GM10248 (cell line): ENCODE data around the gene IL1RAP.

Experiments used
- CTCF ChIA-PET: fragments of 300-600 bp; sonication (Branson Sonifier 250); formaldehyde crosslinking; extraction: SDS; loops from one replicate; lab custom pipeline; 2021; ENCODE audit warnings: antibody characterized with exemption; lab: Yijun Ruan, JAX
- POLR2A ChIA-PET: fragments of 350-650 bp; sonication (Branson Sonifier 250); formaldehyde crosslinking; extraction: SDS; loops from one replicate; lab custom pipeline; 2020; ENCODE audit warnings: antibody characterized with exemption; lab: Yijun Ruan, JAX
- DNase-seq: peaks from one replicate; pipeline ENCODE4 v3.0.0; 2012; ENCODE audit errors: extremely low spot score
- TF ChIP-seq, protein P1 (sequence below): IDR thresholded peaks from 2 replicates; pipeline ENCODE4 v1.5.1; 2012; ENCODE audit warnings: mild to moderate bottlenecking, low read depth; ENCODE audit errors: extremely low read depth, missing control alignments, control extremely low read depth

Gene IL1RAP

DNA sequence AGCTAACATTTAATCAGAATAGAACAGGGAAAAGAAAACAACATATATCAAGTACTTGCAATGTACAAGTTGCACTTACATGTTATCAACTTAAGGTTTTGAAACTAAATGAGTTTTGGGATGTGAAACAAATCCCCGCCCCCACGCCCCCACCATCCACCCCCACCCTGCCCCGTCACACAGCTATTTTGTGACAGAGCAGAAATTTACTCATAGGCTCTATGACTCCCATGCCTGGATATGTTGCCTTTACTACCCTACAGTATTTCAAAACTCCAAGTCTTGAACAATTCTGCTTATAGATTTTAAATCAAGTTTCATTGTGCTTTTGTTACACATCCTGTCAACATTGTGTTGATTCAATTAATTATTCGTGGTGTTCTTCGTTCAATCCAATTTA, 18.1 kb upstream of the IL1RAP start:
- ChIA-PET POLR2A (no interaction called here), CTCF (interaction anchor here (1.6 kb wide), 1 partner anchor 36 kb away, joined by 5 read pairs; no protein-coding TSS in a partner anchor)
- TF ChIP-seq, protein P1, sequence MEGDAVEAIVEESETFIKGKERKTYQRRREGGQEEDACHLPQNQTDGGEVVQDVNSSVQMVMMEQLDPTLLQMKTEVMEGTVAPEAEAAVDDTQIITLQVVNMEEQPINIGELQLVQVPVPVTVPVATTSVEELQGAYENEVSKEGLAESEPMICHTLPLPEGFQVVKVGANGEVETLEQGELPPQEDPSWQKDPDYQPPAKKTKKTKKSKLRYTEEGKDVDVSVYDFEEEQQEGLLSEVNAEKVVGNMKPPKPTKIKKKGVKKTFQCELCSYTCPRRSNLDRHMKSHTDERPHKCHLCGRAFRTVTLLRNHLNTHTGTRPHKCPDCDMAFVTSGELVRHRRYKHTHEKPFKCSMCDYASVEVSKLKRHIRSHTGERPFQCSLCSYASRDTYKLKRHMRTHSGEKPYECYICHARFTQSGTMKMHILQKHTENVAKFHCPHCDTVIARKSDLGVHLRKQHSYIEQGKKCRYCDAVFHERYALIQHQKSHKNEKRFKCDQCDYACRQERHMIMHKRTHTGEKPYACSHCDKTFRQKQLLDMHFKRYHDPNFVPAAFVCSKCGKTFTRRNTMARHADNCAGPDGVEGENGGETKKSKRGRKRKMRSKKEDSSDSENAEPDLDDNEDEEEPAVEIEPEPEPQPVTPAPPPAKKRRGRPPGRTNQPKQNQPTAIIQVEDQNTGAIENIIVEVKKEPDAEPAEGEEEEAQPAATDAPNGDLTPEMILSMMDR: no peak
- no peak for DNase-seq

DNA sequence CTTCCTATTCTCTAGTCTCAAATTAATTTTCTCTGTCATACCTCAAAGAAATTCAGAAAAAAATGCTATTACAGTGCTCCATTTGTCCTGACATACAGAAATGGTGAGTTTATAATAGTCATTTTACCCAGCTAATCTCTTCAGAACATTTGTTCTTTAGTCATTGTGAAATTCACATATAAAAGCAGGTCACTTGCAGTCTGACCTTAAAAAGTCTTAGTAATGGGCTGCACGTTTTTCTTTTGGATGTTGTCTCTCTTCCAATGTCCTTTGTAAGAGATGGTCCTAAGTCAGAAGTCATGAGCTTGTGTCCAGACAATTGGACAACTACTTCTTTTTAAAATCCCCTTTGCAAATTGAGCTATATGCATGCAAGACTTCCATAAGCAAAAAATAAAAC, 17.0 kb upstream of the IL1RAP start:
- TF ChIP-seq, protein P1: no peak
- POLR2A ChIA-PET: no interaction called here
- DNase-seq: no peak
- CTCF ChIA-PET: interaction anchor here (0.8 to 1.3 kb wide), 3 partner anchors 8 to 30 kb away, joined by 3 to 4 read pairs (median 4); no protein-coding TSS in a partner anchor

DNA sequence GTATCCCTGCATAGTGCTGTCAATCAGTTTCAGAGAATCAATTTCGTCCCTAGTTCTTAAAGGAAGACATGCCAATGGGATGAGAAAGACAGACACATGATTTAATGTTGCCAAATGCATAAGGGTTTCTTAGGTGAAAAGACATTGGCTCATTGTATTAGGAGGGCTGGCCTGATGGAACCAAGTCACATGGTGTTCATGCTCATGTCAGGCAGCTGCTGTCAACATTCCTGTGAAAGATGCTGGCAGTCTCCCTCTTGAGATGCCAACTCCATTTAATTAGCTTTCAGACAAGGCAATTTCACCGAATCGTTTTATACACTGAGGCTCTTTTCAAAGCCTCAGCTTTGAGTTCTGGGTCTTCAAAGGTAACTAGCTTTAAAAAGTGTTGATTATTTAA, 16.1 kb upstream of the IL1RAP start:
- ChIA-PET POLR2A (no interaction called here), CTCF (interaction anchor here (0.8 to 1.4 kb wide), 3 partner anchors 9 to 48 kb away, joined by 3 to 4 read pairs (median 3); partner anchors contain the start of gene IL1RAP)
- TF ChIP-seq, protein P1: no peak
- no peak for DNase-seq

DNA sequence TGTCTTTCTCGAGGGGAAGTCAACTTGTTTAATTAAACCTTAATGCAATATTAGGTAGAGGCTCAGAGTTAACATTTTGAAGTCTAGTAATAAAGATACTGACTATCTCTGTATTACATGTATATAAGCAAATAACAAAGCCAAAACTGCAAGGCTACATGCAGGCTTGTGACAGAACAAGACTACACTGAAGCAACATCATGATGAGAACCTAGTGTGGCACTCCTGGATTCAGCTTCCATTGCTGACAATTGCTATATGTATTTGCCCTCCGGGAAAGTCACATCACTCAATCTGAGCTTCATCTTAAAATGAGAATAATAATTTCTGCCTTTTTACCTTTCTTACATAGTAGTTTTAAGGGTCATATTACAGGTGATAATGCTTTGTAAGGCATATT, 15.6 kb upstream of the IL1RAP start:
- ChIA-PET CTCF (interaction anchor here (0.8 to 1.4 kb wide), 3 partner anchors 16 to 48 kb away, joined by 3 read pairs; partner anchors contain the start of gene IL1RAP), POLR2A (no interaction called here)
- DNase-seq: no peak
- TF ChIP-seq, protein P1: no peak

DNA sequence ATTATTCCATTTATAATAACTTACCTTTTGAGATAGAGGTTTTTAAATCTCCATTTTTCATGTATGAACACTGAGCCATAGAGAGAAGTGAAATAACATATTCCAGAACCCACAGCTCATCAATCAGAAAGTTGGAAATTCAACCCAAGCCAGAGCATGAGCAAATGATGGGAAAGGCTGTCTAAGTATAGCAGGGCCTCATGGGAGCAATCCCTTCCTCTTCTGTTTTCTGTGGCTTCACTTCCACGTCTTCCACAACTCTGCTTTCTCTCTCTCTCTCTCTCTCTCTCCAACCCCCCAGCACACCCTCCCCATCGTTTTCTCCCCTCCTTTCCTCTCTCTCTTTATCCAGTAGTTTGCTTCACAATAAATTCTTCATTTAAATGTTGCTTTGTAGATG, 14.8 kb upstream of the IL1RAP start:
- TF ChIP-seq, protein P1: no peak
- DNase-seq: no peak
- POLR2A ChIA-PET: no interaction called here
- CTCF ChIA-PET: interaction anchor here (1.4 to 1.8 kb wide), 2 partner anchors 10 to 30 kb away, joined by 3 read pairs; no protein-coding TSS in a partner anchor

DNA sequence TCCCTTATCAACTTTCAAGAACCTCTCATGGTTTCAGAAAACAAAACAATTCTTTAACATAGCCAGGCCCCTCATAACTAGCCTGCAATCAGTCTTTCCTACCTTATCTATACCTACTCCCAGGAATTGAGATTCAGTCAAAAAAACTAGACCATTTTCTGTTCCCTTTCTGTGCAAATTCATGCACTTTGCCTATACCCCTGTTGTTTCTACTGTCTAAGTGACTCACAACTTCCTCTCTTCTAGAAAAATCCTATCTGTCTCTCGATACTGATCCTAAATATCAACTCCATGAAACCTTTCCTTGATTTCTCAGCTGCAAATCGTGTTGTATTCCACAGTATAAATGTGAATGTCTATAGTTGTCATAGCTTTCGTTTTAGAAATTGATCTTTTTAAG, 10.9 kb upstream of the IL1RAP start:
- TF ChIP-seq, protein P1: no peak
- ChIA-PET CTCF (interaction anchor here (1.0 kb wide), 1 partner anchor 12 kb away, joined by 3 read pairs; no protein-coding TSS in a partner anchor), POLR2A (no interaction called here)
- no peak for DNase-seq
